IPS DF 6.9 (cell line): ENCODE results near the gene CELF2.

Experiments used
- DNase-seq: peaks from one replicate; pipeline ENCODE4 v3.0.0-alpha.2; 2013; ENCODE audit warnings: low read depth, low spot score
- H3K27ac ChIP-seq: one replicate; pipeline ENCODE4 v1.5.1; 2013; ENCODE audit warnings: low read length, control low read depth
- H3K27me3 ChIP-seq: 2 replicates; pipeline ENCODE4 v1.6.1; 2013; ENCODE audit warnings: mild to moderate bottlenecking, low read length; ENCODE audit not compliant: control insufficient read depth, insufficient read depth
- H3K36me3 ChIP-seq: 2 replicates; pipeline ENCODE4 v1.6.1; 2013; ENCODE audit warnings: low read length; ENCODE audit not compliant: control insufficient read depth, insufficient read depth
- H3K4me1 ChIP-seq: 2 replicates; pipeline ENCODE4 v1.6.1; 2013; ENCODE audit warnings: low read length; ENCODE audit not compliant: control insufficient read depth, insufficient read depth
- H3K4me3 ChIP-seq: 2 replicates; pipeline ENCODE4 v1.5.1; 2013; ENCODE audit warnings: mild to moderate bottlenecking, low read length
- H3K9me3 ChIP-seq: 2 replicates; pipeline ENCODE4 v1.6.1; 2013; ENCODE audit warnings: low read length, inconsistent platforms; ENCODE audit not compliant: control insufficient read depth, insufficient read depth
- WGBS: extraction: QIAGEN DNeasy Blood & Tissue Kit; methylation state at CpG from one replicate; pipeline ENCODE4 v1.1.7; 2013; ENCODE audit warnings: mixed read lengths, missing lambda C conversion rate; ENCODE audit not compliant: insufficient read length, insufficient coverage; 5-methylcytosine and 5-hydroxymethylcytosine counted together

CELF2 gene

DNA sequence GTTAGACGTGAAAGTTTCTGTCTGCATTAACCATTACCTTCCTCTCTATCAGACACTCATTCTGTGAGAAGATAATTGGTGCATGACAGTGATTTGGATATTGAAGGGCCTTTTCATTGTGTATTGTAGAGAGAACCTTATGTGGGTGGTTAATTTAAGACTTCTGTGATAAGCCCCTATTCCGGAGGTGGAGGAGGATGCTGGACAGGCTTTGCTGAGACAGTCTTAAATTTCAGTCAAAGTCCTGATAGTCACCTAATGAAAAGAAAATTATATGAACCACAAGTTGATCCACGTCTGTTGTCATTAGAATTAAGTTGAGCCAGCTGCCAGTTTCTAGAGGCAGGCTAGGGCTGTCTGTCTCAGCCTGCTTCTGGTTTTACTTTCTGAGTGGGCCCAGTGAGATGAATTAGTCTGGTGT lies 62.9 kb downstream of the CELF2 start:
- no peaks in the 10 kb centered on the region for H3K36me3 ChIP-seq
- H3K27ac ChIP-seq: no peak overlapping the region
- no peak for DNase-seq
- no peak overlapping the region for H3K4me3 ChIP-seq
- H3K27me3 ChIP-seq: no peaks in the 10 kb centered on the region
- no peaks in the 10 kb centered on the region for H3K9me3 ChIP-seq
- H3K4me1 ChIP-seq: no peaks in the 10 kb centered on the region
- no CpG with 5 or more reads among the region's 3 CpGs for whole genome bisulfite sequencing

DNA sequence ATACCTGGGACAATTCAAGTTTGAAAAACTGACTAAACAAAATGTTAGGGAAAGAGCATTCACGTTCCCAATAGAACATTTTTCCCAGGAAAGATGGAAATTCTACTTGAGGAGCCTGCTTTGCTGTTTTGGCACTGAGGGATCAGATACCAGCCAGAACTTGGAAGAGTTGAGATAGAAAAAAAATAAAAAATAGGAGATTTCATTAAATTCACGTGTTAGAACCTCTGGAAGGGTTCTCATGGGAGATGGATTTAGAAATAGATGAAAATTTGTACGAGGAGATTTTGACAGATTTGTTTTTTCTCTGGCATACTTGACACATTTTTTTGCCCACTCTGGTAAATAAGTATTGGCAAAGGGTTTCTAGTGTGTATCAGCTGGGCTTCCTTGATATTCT lies 63.7 kb downstream of the CELF2 start:
- WGBS: 100% methylated on average over 2 of the region's 3 CpGs
- H3K27ac ChIP-seq: no peak overlapping the region

DNA sequence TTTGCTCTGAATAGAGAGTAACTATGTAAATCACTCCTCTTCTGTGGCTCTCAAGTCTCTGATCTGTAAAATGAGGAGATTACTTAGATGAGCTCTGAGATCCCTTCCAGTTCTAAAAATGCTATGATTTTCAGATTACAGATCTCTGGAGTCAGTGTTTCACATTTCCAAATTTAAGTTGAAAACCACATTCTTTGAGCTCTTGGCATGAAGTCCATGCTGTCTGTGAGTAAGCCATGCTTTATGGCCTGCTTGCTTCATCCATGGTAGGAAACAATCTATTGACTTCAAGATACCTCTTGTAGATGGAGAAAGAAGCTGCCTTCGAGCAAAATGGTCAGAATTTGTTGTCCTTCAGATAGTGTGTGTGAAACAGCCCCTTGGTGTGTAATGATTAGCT lies 64.9 kb downstream of the CELF2 start:
- no CpG with 5 or more reads among the region's 1 CpG for WGBS
- H3K27me3 ChIP-seq: no peaks in the 10 kb centered on the region
- no peak for DNase-seq

More for the DNA sequence above, 63.7 kb downstream of the CELF2 start:
- no peaks in the 10 kb centered on the region for H3K4me1 ChIP-seq
- H3K4me3 ChIP-seq: no peak overlapping the region
- H3K9me3 ChIP-seq: no peaks in the 10 kb centered on the region
- DNase-seq: no peak
- no peaks in the 10 kb centered on the region for H3K36me3 ChIP-seq
- no peaks in the 10 kb centered on the region for H3K27me3 ChIP-seq

DNA sequence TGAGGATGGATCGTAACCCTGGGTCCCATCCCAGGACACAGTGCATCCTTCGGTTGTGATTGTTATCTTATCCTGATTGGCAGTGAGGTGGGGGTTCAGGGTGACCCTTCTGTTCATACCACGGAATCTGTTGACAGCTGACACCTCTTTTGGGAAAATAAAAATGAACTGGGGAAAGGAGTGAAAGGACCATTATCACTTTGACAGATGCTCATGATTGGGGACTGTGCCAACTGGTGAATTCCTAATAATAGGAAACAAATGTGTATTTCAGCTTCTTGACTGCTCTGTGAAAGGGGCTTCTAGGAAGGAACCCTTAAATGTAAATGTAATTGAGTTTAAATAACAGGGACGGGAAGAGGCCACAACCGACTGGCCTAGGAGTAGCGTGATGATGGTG lies 65.4 kb downstream of the CELF2 start:
- no peaks in the 10 kb centered on the region for H3K27me3 ChIP-seq
- no peak for DNase-seq
- no CpG with 5 or more reads among the region's 6 CpGs for WGBS

More for the DNA sequence above, 64.9 kb downstream of the CELF2 start:
- Histone ChIP-seq H3K36me3 (no peaks in the 10 kb centered on the region), H3K27ac (no peak overlapping the region), H3K9me3 (no peaks in the 10 kb centered on the region), H3K4me3 (no peak overlapping the region), H3K4me1 (no peaks in the 10 kb centered on the region)

DNA sequence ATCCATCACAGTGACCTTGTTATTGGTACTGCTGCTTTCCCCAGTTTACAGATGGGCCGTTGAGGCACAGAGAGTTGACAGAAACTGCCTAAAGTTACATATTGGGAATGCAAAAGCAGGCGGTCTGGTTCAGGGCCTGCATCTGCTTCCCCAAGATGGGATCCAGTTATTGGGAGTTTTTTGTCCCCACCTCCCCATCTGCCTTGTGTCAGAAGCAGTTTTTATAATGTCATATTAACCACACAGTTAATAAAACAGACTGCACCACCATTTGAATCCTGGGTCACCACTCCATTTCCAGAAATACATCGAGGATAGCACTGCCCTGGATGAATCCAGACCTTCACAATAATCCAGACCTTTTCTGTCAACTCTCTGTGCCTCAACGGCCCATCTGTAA lies 67.9 kb downstream of the CELF2 start:
- no CpG with 5 or more reads among the region's 4 CpGs for WGBS
- no peak for DNase-seq
- Histone ChIP-seq H3K9me3 (no peaks in the 10 kb centered on the region), H3K27me3 (no peaks in the 10 kb centered on the region), H3K36me3 (no peaks in the 10 kb centered on the region), H3K27ac (no peak overlapping the region), H3K4me3 (no peak overlapping the region), H3K4me1 (no peaks in the 10 kb centered on the region)

More for the DNA sequence above, 65.4 kb downstream of the CELF2 start:
- no peaks in the 10 kb centered on the region for H3K9me3 ChIP-seq
- H3K36me3 ChIP-seq: no peaks in the 10 kb centered on the region
- H3K4me1 ChIP-seq: no peaks in the 10 kb centered on the region
- H3K27ac ChIP-seq: no peak overlapping the region
- H3K4me3 ChIP-seq: no peak overlapping the region

DNA sequence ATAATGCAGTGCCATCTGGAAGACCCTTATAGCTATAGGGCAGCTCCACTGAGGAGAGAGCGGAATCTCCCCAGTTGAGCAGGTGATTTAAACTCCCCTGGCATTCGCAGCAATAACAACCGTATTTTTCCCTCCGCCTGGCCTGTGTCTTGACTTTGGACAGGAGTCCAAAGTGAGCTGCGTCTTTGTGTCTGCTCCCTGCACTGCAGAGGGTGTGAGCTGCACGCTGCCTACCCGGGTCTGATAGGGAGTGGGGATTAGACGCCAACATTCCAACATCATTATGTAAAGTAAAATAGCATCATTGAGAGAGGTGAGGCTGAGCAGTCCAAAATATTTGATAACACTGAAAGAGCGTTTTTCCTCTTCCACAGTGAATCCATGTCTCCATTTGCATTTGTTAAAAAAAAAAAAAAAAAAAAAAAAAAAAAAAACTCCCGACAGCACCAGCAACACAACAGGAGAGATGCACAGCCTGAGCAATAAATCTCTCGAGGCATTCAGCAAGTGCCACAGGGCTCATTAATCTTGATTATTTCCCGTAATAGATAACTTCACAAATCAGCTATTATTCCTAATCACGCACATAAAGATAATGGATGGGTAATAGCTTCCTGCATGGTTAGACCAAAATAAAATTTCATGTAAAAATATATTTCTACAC lies 68.6 kb downstream of the CELF2 start:
- DNase-seq: no peak
- H3K27ac ChIP-seq: no peak overlapping the region
- no peaks in the 10 kb centered on the region for H3K9me3 ChIP-seq
- no peak overlapping the region for H3K4me3 ChIP-seq
- H3K36me3 ChIP-seq: no peaks in the 10 kb centered on the region
- no peaks in the 10 kb centered on the region for H3K27me3 ChIP-seq
- no peaks in the 10 kb centered on the region for H3K4me1 ChIP-seq
- WGBS: no CpG with 5 or more reads among the region's 13 CpGs

DNA sequence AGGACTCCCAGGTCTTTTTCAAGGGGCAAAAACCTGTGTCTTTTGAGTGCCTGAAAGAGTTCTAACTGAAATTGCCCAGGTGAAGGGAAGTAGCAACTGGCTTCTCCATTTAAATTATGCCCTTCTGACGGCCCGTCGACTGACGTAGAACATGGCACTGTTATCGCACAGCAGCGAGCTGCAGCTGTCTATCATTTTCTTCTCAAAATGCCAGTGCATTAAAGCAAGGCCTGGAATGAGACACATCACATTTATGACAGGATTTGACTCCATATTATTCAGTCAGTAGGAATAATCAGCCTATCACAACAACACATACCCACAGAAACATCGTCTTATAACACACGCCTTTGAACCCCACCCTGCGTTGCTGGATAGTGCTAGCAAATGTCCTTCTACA lies 69.7 kb downstream of the CELF2 start:
- no peaks in the 10 kb centered on the region for H3K4me1 ChIP-seq
- no peak for DNase-seq
- H3K36me3 ChIP-seq: no peaks in the 10 kb centered on the region
- no peaks in the 10 kb centered on the region for H3K27me3 ChIP-seq
- H3K27ac ChIP-seq: no peak overlapping the region
- no peaks in the 10 kb centered on the region for H3K9me3 ChIP-seq
- WGBS: no CpG with 5 or more reads among the region's 9 CpGs
- no peak overlapping the region for H3K4me3 ChIP-seq

DNA sequence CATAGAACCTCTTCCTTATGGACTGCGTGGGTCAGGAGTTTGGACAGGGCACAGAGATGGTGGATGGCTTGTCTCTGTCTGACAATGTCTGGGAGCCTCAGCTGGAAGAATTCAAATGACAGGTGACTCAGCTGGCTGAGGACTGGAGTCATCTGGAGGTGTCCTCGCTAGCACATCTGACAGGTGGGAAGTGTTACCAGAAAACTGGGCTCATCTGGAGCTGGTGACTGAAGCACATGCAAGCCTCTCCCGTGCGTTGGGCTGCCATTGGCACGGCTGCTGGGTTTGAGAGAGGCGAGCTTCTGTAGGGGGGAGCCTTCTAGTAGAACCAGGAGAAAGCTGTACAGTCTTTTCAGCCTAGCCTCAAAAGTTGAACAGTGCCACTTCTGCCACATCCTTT lies 71.0 kb downstream of the CELF2 start:
- WGBS: no CpG with 5 or more reads among the region's 6 CpGs

DNA sequence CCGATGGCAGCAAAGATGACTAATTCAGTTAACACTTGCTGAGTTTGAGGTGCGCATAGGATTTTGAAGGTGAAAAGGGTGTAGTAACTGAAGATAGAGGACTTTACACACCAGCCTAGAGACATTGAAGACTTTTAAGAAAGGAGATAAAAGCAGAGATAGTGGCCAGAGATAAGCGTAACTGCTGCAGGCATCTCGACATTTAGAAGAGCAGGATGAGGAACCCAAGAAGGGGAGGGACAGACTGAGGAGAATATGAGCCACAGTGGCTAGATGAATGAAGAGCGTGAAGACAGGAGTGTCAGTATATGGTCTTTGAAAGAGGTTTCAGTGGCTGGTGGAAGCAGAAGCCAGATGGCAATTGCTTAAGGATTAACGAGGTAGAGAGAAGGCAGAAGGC lies 71.6 kb downstream of the CELF2 start:
- Histone ChIP-seq H3K36me3 (no peaks in the 10 kb centered on the region), H3K27ac (no peak overlapping the region), H3K27me3 (no peaks in the 10 kb centered on the region), H3K9me3 (no peaks in the 10 kb centered on the region), H3K4me1 (no peaks in the 10 kb centered on the region), H3K4me3 (no peak overlapping the region)
- DNase-seq: no peak
- WGBS: no CpG with 5 or more reads among the region's 6 CpGs

More for the DNA sequence above, 71.0 kb downstream of the CELF2 start:
- no peaks in the 10 kb centered on the region for H3K27me3 ChIP-seq
- H3K4me3 ChIP-seq: no peak overlapping the region
- no peaks in the 10 kb centered on the region for H3K4me1 ChIP-seq
- no peaks in the 10 kb centered on the region for H3K36me3 ChIP-seq
- DNase-seq: no peak
- no peaks in the 10 kb centered on the region for H3K9me3 ChIP-seq
- H3K27ac ChIP-seq: no peak overlapping the region

DNA sequence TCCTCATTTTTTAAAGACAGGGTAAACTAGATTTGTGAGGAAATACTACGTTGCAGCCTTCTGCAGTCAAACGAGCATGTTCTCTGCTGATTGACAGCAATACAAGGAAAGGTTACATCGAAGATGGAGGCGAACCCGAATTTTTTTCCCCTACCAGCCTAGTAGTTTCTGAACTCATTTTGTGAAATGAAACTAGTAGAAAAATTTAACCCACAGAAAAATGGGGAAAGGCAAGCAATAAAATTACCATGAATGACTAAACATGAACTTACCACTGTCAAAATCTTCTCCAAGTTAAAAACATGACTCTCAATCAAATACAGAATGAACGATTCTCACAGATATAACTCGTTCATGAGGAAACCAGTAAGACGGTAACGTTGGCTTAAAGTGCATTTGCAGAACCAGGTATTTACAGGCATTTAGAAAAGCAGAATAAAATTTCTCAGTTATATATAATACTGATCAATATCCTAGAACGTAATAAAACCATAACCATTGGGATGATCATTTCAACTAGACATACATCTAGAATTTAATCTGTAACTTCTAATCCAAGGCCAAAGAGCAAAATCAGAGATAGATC lies 73.9 kb downstream of the CELF2 start:
- WGBS: no CpG with 5 or more reads among the region's 10 CpGs
- no peaks in the 10 kb centered on the region for H3K36me3 ChIP-seq
- DNase-seq: no peak
- no peak overlapping the region for H3K27ac ChIP-seq
- no peak overlapping the region for H3K4me3 ChIP-seq
- H3K9me3 ChIP-seq: no peaks in the 10 kb centered on the region
- peaks cover 1% of the 10 kb centered on the region; the same call in 1 of the 2 replicates for H3K4me1 ChIP-seq
- no peaks in the 10 kb centered on the region for H3K27me3 ChIP-seq
